Measurements from ENCODE around the gene LAD1. TPM values are rescaled to one million over a fixed set of nuclear protein-coding genes. Genes with fewer than 3 reads are reported as not detected.

LAD1 gene
- total and polyA plus RNA-seq, 4 donors, result 17.8 to 63.8 (median 38.7) TPM

DNA sequence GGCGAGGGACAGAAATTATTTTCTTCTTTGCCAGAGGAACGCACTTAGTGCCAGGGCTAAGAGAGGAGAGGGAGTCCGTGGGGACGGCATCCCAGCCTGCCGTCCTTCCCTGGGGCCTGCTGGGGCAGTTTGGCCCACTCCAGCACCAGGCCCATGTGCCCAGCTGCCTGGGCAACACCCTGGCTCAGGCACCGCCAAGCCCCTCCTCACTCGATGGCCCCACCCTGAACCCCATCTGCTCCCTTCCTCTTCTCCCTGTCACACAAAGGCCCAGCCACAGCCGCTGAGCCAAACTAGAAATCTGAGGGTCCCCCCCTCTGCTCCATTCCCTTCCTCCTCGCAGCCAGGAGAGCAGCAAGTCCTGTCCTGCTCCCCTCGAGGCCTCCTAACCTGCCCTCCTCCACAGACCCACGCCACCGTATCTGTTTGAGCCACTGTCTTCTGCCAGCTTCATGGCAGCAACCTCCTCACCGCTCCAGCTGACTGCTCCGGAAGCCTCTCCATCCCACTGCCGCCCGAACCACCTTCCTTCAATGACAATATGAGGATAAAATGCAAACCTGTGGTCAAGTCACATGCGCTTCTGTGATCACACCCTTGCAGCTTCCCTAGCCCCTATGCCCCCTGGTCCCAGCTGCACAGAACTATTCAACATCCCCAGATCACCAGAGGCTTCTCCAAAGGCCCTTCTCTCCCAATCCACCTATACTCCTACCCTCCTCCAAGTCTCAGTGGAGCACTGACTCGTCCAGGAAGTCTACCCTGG is 30.8 kb upstream of the LAD1 start:
- DNase-seq, result no peak
- no peak for ATAC-seq (ENCODE audit: insufficient read depth, low FRiP score)
- no peak for TF ChIP-seq CTCF (IDR thresholded peaks at IDR 0.05; ENCODE audit: control extremely low read depth, extremely low read depth)
- H3K9ac ChIP-seq (ENCODE audit: insufficient read depth in 1 of 2, low read length in 2 of 2), result no peak overlapping the region
- no peaks in the 10 kb centered on the region for H3K27me3 ChIP-seq (ENCODE audit: control insufficient read depth in 3 of 3, insufficient read depth in 3 of 3, low read length in 2 of 3)
- 90 to 91% methylated on average over 18 of the region's 18 CpGs for WGBS, 2 donors
- no peaks in the 10 kb centered on the region for H3K4me1 ChIP-seq (ENCODE audit: control insufficient read depth in 5 of 5, insufficient read depth in 5 of 5, low read length in 5 of 5)
- H3K4me3 ChIP-seq, result no peak overlapping the region
- H3K9me3 ChIP-seq (ENCODE audit: control insufficient read depth in 4 of 4, insufficient read depth in 3 of 4, low read length in 3 of 4), result no peaks in the 10 kb centered on the region
- H3K36me3 ChIP-seq (ENCODE audit: control insufficient read depth in 4 of 4, insufficient read depth in 4 of 4, low read length in 4 of 4), result no peaks in the 10 kb centered on the region
- no peak overlapping the region for H3K27ac ChIP-seq (ENCODE audit: low read depth in 1 of 2, low read length in 1 of 2)

GRCh38 chr1:201427963-201428362 is 28.8 kb upstream of the LAD1 start:
- no peak for ATAC-seq (ENCODE audit: insufficient read depth, low FRiP score)

DNA sequence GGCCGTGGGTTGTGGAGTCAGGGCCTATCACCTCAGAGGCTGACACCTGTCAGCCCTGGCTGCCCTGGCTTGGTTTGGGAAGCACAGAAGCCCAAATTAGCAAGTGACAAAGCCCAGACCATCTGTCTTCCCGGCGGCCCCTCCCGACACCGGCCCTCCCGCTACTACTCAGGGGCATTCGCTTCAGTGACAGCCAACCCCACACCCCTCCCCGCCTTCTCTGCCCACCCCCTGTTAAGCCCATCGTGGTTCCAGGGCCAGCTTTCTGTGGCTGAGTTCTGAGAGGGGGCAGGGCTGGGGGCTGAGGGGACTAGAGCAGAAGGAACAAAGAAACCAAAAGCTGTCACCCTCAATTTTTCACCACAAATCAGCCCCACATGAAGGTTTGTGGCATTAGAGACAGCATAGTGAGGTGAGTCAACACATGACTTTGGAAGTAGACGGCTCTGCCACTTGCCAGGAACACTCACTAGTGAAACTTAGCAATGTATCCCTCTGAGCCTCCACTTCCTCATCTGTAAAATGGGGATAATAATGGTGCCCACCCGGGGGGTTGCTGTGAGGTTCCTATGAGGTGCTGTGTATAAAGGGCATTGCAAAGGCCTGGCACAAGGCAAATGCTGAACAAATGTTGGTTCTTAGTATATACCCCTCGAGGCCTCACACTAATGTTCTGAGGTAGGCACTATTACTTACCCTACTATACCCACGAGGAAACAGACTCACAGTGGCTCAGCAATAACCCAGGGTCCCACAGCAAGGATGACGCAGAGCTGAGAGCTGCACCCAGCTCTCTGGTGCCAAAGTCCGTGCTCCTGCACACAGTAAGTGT is 27.6 kb upstream of the LAD1 start:
- Histone ChIP-seq H3K4me3 (no peak overlapping the region), H3K27ac (ENCODE audit: low read depth in 1 of 2, low read length in 1 of 2) (peak overlapping the region in 1 of 2 donors; percentile 46), H3K9ac (ENCODE audit: insufficient read depth in 1 of 2, low read length in 2 of 2) (no peak overlapping the region), H3K9me3 (ENCODE audit: control insufficient read depth in 4 of 4, insufficient read depth in 3 of 4, low read length in 3 of 4) (no peaks in the 10 kb centered on the region), H3K36me3 (ENCODE audit: control insufficient read depth in 4 of 4, insufficient read depth in 4 of 4, low read length in 4 of 4) (no peaks in the 10 kb centered on the region), H3K27me3 (ENCODE audit: control insufficient read depth in 3 of 3, insufficient read depth in 3 of 3, low read length in 2 of 3) (no peaks in the 10 kb centered on the region), H3K4me1 (ENCODE audit: control insufficient read depth in 5 of 5, insufficient read depth in 5 of 5, low read length in 5 of 5) (no peaks in the 10 kb centered on the region)
- TF ChIP-seq CTCF (IDR thresholded peaks at IDR 0.05; ENCODE audit: control extremely low read depth, extremely low read depth), result no peak
- no peak for DNase-seq
- 61 to 69% methylated on average over 15 of the region's 15 CpGs for WGBS, 2 donors
- no peak for ATAC-seq (ENCODE audit: insufficient read depth, low FRiP score)

More at GRCh38 chr1:201427963-201428362, 28.8 kb upstream of the LAD1 start:
- no peaks in the 10 kb centered on the region for H3K9me3 ChIP-seq (ENCODE audit: control insufficient read depth in 4 of 4, insufficient read depth in 3 of 4, low read length in 3 of 4)
- H3K27ac ChIP-seq (ENCODE audit: low read depth in 1 of 2, low read length in 1 of 2), result no peak overlapping the region
- no peaks in the 10 kb centered on the region for H3K27me3 ChIP-seq (ENCODE audit: control insufficient read depth in 3 of 3, insufficient read depth in 3 of 3, low read length in 2 of 3)
- no peak for TF ChIP-seq CTCF (IDR thresholded peaks at IDR 0.05; ENCODE audit: control extremely low read depth, extremely low read depth)
- 40 to 61% methylated on average over 5 of the region's 6 CpGs for WGBS, 2 donors
- H3K4me3 ChIP-seq, result no peak overlapping the region
- no peaks in the 10 kb centered on the region for H3K4me1 ChIP-seq (ENCODE audit: control insufficient read depth in 5 of 5, insufficient read depth in 5 of 5, low read length in 5 of 5)
- DNase-seq, result no peak
- H3K36me3 ChIP-seq (ENCODE audit: control insufficient read depth in 4 of 4, insufficient read depth in 4 of 4, low read length in 4 of 4), result no peaks in the 10 kb centered on the region
- H3K9ac ChIP-seq (ENCODE audit: insufficient read depth in 1 of 2, low read length in 2 of 2), result no peak overlapping the region
